Measurements from ENCODE around the gene NNAT.

Gene NNAT

DNA sequence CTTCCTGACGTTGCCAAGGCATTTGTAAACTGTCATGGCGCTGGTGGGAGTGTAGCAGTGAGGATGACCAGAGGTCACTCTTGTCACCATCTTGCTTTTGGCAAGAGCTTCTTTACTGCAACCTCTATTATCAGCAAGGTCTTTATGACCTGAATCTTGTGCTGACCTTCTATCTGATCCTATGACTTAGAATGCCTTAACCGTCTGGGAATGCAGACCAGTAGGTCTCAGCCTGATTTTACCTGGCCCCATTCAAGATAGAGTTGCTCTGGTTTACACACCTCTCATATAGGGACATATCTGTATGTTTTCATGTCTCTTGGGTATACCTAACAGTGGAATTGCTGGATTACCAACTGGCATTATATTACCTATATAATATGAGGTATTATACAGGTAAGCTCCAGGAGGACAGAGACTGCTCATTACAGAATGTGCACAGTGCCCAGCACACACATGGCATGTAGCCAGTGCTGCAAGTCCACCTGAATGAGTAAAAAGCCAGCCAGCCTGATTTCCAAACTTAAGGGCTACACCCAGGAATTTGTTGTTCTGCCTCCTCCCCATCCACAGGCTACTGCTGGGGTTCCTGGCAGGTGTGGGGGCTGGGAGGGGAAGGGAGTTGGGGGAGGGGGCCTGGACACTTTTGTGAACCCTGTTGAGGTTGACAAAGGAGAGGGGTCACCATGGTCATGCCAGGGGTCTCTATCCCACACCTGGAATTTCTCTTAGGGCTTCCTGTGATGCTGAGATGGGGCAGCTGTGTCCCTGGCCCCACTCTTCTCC is 41.8 kb downstream of the NNAT start:
- in situ Hi-C loops (cut with MboI; ENCODE audit: low sequenced_read_pairs): no loop called here

DNA sequence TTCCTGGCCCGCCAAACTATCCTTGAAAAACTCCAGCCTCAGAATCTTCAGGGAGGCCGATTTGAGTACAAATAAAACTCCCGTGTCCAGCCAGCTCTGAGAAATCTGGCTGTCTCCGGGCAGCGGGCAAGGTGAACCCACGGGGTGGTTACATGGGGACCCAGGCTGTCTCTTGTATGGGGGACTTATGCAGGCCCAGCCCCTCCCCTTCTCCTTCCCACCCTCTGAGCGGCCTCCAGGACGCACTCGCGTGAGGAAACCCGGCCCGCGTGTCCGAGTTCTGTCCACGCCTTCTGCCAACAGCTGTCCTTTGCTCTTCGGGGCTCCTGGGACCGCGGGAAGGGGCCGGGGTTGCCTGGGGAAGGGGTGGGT is 43.0 kb downstream of the NNAT start:
- in situ Hi-C loops (cut with MboI; ENCODE audit: low sequenced_read_pairs): no loop called here

DNA sequence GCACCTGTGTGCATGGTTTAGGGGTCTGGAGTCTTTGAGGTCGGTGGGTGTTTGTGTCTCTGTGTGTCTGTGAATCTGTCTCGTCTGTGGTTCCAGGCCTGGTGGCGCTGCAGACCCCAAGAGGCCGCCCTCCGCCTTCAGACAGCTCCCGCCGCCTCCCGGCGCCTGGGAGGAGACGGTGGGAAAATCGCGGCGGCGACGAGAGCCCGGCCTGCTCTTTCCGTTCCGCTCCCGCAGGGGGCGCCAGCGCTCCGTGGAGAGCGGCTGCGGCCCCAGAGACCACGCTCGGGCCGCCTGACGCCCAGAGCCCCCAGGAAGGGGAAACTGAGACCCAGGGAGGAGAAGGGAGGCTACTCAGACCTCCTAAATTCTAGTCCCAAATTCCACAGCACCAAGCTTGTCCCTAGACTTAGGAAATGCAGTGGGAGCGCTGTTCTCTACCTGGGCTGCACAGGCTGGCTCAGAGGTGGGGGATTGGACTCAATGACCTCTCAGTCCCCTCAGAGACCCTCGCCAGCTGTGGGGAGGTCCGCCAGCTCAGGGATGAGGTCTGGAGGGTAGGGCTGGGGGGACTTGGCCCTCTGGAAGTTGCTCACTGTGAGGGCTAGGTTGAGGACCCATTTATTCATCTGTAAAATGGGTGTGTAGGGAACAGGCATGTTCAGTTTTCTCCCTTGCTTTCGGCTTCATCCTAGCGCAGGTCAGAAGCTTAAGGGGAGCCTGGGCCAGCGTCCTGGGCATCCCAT is 43.5 kb downstream of the NNAT start:
- in situ Hi-C loops (cut with MboI; ENCODE audit: low sequenced_read_pairs): no loop called here

GRCh38 chr20:37565134-37565811 is 44.2 kb downstream of the NNAT start:
- in situ Hi-C loops (cut with MboI; ENCODE audit: low sequenced_read_pairs): no loop called here

DNA sequence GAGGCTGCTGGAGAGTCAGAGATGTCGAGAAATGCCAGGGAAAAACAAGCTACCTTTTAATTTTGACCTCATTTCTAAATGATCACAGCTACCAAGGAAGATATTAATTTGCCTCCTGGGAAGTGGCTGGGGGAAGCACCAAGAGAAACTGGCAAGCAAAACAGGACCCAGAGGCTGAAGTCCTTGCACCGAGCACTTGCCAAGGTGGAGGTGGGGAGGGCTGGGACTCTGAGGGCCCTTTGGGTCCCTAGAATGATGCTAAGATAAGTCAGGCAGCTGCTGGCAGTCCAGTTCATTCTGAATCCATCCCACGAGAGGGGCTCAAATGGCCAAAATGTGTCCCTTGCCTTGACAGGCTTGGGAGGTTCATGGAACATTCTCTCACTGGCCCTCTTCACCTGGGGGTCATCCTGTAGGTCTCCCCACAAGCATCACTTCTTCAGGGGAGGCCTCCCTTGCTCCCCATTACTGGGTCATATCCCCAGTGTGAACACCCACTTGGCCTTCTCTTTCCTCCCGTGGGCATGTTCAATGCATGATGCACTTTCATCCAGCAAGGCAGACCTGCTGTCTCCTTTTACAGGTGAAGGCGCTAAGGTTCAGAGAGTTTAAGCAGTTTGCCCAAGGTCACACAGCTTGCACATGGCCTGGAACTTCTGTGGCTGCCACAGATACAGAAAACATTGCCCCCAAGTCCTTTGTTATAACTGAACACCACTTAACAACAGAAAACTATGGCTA is 45.7 kb downstream of the NNAT start:
- in situ Hi-C loops (cut with MboI; ENCODE audit: low sequenced_read_pairs): no loop called here

GRCh38 chr20:37567331-37567665 is 46.2 kb downstream of the NNAT start:
- in situ Hi-C loops (cut with MboI; ENCODE audit: low sequenced_read_pairs): no loop called here

DNA sequence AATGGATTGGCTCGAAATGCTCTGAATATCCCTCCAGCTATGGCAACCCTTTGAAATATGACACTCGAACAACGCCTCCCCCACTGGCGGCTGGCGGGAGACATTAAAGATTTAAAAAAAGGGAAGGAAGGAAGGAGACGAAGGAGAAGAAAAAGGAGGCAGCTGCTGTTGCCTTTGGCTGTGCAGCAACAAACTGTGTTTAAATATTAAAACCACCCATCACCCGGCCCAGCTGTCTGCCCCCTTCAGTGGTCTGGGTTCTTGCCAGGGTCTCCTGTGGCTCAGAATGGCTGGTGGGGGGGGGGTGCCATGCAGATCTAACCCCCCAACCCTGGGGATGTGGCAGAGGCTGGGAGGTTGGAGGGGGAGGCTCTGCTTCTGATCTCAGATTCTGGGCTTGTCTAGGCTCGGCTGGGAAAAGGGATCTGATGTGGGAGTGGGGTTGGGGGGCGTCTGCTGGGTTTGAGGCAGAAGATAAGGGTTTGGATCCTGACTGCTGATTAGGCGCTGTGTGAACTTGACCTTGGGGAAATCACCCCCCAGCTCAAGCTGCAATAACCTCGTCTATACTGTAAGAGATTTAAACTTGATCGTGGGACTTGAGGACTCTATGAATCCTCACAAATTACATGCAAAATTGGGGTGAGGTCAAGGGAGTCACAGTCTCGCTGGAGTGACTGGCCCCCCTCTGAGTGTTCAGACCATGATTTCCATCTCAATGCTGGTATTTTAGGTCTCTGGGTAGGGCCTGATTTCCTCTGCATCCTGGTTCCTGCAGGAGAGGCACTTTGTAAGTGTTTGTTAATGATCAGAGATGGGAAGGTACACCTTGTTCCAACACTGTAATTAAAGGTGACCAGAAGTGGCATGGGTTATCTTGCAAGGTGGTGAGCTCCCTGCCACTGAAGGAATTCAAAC is 46.9 kb downstream of the NNAT start:
- in situ Hi-C loops (cut with MboI; ENCODE audit: low sequenced_read_pairs): no loop called here

- in situ Hi-C loops (cut with MboI; ENCODE audit: low sequenced_read_pairs): no loop called here
Measured at GRCh38 chr20:37570419-37570818, 49.4 kb downstream of the NNAT start.

DNA sequence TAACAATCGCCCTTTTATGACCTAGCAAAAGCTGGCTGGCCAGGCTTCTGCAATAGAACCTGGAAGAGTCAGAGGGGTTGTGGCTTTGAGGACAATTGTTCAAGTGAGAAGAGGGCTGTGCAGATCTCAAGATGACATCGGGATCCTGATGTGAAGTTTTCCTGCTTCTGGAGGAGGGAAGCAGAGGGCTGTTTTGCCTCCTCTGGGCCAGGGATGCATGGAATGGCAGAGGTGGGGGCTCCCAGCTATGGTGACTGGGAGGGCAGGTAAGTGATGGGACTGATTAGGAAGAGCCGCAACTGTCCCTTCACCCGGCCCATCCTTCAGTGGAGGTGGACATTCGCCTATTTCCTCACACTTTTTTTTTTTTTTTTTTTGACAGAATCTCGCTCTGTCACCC is 50.0 kb downstream of the NNAT start:
- in situ Hi-C loops (cut with MboI; ENCODE audit: low sequenced_read_pairs): no loop called here
